ENCODE results near the gene SH3GL1. TPM values are rescaled to one million over a fixed set of nuclear protein-coding genes. Genes with fewer than 3 reads are reported as not detected.

Gene SH3GL1, protein sequence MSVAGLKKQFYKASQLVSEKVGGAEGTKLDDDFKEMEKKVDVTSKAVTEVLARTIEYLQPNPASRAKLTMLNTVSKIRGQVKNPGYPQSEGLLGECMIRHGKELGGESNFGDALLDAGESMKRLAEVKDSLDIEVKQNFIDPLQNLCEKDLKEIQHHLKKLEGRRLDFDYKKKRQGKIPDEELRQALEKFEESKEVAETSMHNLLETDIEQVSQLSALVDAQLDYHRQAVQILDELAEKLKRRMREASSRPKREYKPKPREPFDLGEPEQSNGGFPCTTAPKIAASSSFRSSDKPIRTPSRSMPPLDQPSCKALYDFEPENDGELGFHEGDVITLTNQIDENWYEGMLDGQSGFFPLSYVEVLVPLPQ
- total RNA-seq = 26.7 and 62.7 TPM in 2 replicates

DNA sequence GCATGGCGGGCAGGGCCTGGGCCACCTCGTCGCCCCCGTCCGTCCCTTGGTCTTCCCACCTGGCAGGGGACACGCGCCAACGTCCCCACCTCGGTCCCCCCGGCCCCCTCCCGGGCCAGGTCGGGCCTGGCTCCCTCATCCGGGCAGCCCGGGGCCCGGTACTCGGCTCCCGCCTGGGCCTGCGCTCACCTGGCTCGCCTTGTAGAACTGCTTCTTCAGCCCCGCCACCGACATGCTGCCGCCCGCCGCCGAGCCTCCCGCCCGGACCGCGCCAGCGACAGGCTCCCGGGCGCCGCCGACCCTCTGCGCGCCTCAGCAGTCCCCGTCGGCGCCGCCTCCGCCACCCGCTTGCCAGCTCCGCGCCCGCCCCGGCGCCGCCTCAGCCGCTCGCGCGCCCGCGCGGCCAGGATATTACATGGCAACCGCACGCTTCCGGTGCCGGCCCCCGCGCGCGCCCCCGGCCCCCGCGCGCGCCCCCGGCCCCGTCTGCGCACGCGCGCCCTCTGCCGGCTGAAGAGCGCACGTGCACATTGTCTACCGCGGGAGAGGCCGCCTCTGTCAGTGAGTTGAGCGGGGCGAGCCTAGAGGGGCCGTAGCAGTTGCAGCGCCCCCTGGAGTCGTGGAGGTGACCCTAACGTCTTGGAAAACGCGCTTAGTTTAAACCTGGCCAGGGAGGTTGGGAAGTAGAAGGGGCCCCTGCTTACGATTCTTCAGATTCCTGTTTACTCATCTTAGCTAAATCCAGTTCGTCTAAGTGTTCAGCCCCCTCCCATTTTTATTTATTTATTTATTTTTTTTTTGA is at the start of gene SH3GL1:
Gene SH3GL1, minus strand, starts transcription at position 413 of the 802 bp plus-strand sequence. Its CDS starts 179 bp downstream, at position 234.

DNA sequence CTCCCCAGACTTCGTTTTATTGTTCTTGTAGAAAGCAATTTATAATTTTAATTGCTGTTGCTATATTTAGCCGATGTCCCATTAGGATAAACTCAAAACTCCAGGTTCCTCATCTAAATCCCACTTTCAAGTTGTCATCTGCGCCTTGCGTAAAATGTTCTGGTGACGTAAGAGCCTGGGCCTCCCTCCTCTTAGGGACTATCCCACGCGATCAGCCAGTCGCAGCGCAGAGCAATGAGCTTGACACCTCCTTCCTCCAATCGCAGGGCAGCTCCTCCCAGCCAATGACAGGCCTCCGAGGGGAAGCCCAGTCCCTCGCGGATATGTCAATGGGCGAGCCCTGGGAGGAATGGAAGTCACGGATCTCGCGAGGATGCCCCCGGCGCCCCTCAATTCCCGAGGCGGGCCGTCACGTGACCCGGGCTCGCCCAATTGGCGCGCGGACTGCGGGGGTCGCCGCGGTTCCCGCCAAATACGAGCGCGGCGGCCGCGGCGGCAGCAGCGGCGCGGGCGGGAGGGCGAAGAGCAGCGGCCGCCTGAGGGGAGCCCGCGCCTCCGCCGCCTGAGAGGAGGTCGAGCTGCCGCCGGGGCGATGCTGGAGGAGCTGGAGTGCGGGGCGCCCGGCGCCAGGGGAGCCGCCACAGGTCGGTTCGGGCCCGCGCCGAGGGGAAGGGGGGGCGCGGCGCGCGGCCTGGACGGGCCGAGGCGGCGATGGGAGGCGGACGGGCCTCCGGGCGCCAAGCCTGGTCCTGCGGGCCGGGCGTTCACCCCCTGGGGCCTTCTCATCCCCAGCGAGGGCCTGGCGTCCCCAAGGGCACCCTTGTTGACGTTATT is 2.0 kb upstream of the SH3GL1 start, which contains the start of gene CHAF1A:
Gene CHAF1A, plus strand, starts transcription at position 470 of the 834 bp plus-strand sequence. Its CDS starts 123 bp downstream, at position 593.

DNA sequence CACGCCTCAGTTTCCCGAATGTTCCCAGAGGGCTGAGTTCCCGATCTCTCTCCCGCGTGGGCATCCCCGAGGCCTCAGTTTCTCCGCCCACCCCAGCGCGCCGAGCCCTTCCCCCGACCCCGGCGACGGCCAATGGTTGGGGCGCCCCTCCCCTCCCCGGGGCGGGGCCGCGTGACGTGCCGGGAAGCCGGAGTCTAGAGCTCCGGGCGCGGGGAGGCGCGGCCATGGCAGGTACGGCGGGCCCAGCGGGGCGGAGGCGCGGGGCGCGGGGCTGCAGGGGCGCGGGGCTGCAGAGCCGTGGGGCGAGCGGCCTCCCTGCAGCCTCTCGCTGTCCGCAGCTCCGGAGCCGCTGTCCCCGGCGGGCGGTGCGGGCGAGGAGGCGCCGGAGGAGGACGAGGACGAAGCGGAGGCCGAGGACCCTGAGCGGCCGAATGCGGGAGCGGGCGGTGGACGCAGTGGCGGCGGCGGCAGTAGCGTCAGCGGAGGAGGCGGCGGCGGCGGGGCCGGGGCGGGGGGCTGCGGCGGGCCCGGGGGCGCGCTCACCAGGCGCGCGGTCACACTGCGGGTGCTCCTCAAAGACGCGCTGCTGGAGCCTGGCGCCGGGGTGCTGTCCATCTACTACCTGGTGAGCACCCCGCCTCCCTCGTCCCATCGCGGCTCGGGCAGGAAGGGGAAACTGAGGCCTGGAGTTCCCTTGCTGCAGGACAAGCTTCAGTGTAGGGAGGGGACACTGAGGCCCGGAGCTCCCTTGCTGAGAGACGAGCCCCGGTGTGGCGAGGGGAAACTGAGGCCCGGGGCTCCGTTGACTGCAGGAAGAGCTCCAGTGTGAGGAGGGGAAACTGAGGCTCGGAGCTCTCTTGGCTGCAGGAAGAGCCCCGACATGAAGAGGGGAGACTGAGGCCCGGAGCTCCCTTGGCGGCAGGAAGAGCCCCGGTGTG is 56.7 kb downstream of the SH3GL1 start, which contains the start of gene MPND:
Gene MPND, plus strand, starts transcription at position 193 of the 938 bp plus-strand sequence. Its CDS starts 32 bp downstream, at position 225.

DNA sequence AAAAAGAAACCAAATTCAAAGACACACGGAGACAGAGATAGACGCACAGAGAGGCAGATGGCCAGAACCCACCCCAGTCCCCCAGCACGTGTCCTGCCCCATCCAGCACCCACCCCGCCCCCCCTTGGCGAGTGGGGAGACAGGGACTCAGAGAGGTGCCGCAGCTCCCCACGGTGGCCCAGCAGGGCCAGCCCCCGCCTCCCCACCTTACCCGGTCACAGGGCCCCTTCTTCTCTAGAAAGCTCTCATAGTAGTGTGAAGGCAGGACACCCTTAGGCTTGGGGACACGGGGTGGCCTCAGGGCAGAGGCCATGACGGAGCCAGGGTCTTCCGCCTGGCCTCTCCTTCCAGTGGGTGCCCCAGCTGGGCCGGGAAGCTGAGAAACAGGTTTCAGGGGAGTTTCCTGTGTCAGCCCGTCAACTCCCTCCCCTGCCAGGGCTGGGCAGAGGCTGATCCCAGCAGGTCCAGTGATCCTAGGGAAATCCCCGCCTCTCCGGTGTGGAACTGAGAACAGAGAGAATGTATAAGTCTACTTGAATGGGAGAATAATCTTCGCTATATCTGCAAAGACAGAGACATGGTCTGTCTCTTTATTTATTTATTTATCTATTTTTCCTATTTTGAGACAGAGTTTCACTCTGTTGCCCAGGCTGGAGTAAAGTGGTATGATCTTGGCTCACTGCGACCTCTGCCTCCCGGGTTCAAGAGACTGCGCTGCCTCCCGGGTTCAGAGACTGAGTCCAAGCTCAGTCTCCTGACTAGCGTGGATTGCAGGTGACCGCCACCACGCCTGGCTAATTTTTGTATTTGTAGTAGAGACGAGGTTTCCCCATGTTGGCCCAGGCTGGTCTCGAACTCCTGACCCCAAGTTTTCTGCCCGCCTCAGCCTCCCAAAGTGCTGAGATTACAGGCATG is 61.6 kb downstream of the SH3GL1 start, which contains the start of gene STAP2:
Gene STAP2, minus strand, starts transcription at position 387 of the 915 bp plus-strand sequence. Its CDS starts 74 bp downstream, at position 313.

Other genes with a start within 250 kb of the SH3GL1 start
- not detected in 2 replicates for gene CREB3L3, start 246.9 kb downstream of the SH3GL1 start, total RNA-seq
- 8.7 and 13.6 TPM in 2 replicates for gene SIRT6, start 218.0 kb downstream of the SH3GL1 start, total RNA-seq
- 0.32 and 0.88 TPM in 2 replicates for gene ANKRD24, start 217.9 kb downstream of the SH3GL1 start, total RNA-seq
- 0.16 and 2.6 TPM in 2 replicates for gene EBI3, start 171.0 kb downstream of the SH3GL1 start, total RNA-seq
- 14.1 and 16.8 TPM in 2 replicates for gene YJU2, start 153.5 kb downstream of the SH3GL1 start, total RNA-seq
- not detected in 2 replicates for gene SHD, start 121.3 kb downstream of the SH3GL1 start, total RNA-seq
- gene TMIGD2, start 98.2 kb downstream of the SH3GL1 start, total RNA-seq = not detected in 2 replicates
- gene FSD1, start 95.9 kb downstream of the SH3GL1 start, total RNA-seq = 6.0 and 11.6 TPM in 2 replicates
- gene STAP2, start 61.7 kb downstream of the SH3GL1 start, total RNA-seq = 21.2 and 63.9 TPM in 2 replicates
- gene MPND, start 57.0 kb downstream of the SH3GL1 start, total RNA-seq = 7.2 and 8.7 TPM in 2 replicates
- gene CHAF1A, start 2.1 kb upstream of the SH3GL1 start, total RNA-seq = 13.8 and 14.5 TPM in 2 replicates
- 70.5 and 81.4 TPM in 2 replicates for gene UBXN6, start 57.2 kb upstream of the SH3GL1 start, total RNA-seq
- 53.1 and 58.3 TPM in 2 replicates for gene HDGFL2, start 71.8 kb upstream of the SH3GL1 start, total RNA-seq
- 3.3 TPM in 1 of 2 replicates, not detected in the other for gene PLIN4, start 117.9 kb upstream of the SH3GL1 start, total RNA-seq
- gene PLIN5, start 134.7 kb upstream of the SH3GL1 start, total RNA-seq = 0.16 and 4.7 TPM in 2 replicates
- 0.49 and 1.5 TPM in 2 replicates for gene LRG1, start 139.5 kb upstream of the SH3GL1 start, total RNA-seq
- 136 and 191 TPM in 2 replicates for gene SEMA6B, start 159.1 kb upstream of the SH3GL1 start, total RNA-seq
- 52.0 and 74.3 TPM in 2 replicates for gene TNFAIP8L1, start 239.0 kb upstream of the SH3GL1 start, total RNA-seq